Common myeloid progenitor, CD34-positive (primary cell): ENCODE results near the gene DSG2.
A peak's percentile ranks its signal among the peaks of the same experiment; 100 is the strongest.
"Not testable (repeated sequence)": the region's sequence is repeated elsewhere in the genome, so short reads cannot be mapped to it uniquely, and the experiment has no call there.

Source experiments
- CTCF ChIA-PET: fragments of 350-600 bp; sonication (Branson Sonifier 250); formaldehyde crosslinking; loops from one replicate; lab custom pipeline; 2021; ENCODE audit warnings: antibody characterized with exemption; lab: Charles Lee
- POLR2A ChIA-PET: fragments of 350-600 bp; sonication (Branson Sonifier 250); formaldehyde crosslinking; loops from one replicate; lab custom pipeline; 2021; ENCODE audit warnings: antibody characterized with exemption; lab: Charles Lee
- DNase-seq, 3 donors: peaks; one replicate each; pipeline versions ENCODE4 v3.0.0 to v3.0.0-alpha.2; 2013
- H3K27ac ChIP-seq, 2 experiments: 1 replicate in 1 of 2; 2 replicates in 1 of 2; pipeline ENCODE4 v1.7.0; 2013; ENCODE audit warnings: inconsistent platforms in 2 of 2, low read length in 2 of 2, mild to moderate bottlenecking in 2 of 2, low read depth in 1 of 2, moderate library complexity in 1 of 2; ENCODE audit not compliant: severe bottlenecking in 2 of 2, insufficient read depth in 1 of 2, poor library complexity in 1 of 2
- H3K27me3 ChIP-seq, 5 experiments: replicated peaks in 2 of 5; 1 replicate in 3 of 5; 2 replicates in 2 of 5; pipeline versions ENCODE4 v1.6.1 to v1.7.0; 2013; ENCODE audit warnings: low read length in 4 of 5, mild to moderate bottlenecking in 2 of 5, moderate library complexity in 2 of 5, inconsistent platforms in 1 of 5; ENCODE audit not compliant: insufficient read depth in 5 of 5, control insufficient read depth in 4 of 5
- H3K36me3 ChIP-seq, 4 experiments: 1 replicate in 2 of 4; 2 replicates in 2 of 4; pipeline versions ENCODE4 v1.6.1 to v1.7.0; 2013; ENCODE audit warnings: low read length in 3 of 4, control low read depth in 1 of 4, mild to moderate bottlenecking in 1 of 4; ENCODE audit not compliant: control insufficient read depth in 4 of 4, insufficient read depth in 4 of 4
- H3K4me1 ChIP-seq, 4 experiments: 1 replicate in 3 of 4; 2 replicates in 1 of 4; pipeline versions ENCODE4 v1.6.1 to v1.7.1; 2013; ENCODE audit warnings: low read length in 3 of 4, mild to moderate bottlenecking in 3 of 4, control low read depth in 1 of 4, inconsistent platforms in 1 of 4, moderate library complexity in 1 of 4; ENCODE audit not compliant: control insufficient read depth in 4 of 4, insufficient read depth in 4 of 4; ENCODE audit errors: control extremely low read depth in 1 of 4
- H3K4me3 ChIP-seq, 7 experiments: 1 replicate in 4 of 7; 2 replicates in 3 of 7; pipeline versions ENCODE4 v1.5.1 to v1.7.0; 2013; ENCODE audit warnings: mild to moderate bottlenecking in 7 of 7, low read length in 6 of 7, moderate library complexity in 6 of 7, inconsistent platforms in 2 of 7, low read depth in 2 of 7, control low read depth in 1 of 7; ENCODE audit not compliant: insufficient read depth in 4 of 7, control insufficient read depth in 1 of 7; ENCODE audit errors: extremely low read depth in 1 of 7
- H3K9me3 ChIP-seq, 5 experiments: 1 replicate in 4 of 5; 2 replicates in 1 of 5; pipeline versions ENCODE4 v1.6.1 to v1.7.1; 2013; ENCODE audit warnings: low read length in 4 of 5, mild to moderate bottlenecking in 2 of 5, inconsistent platforms in 1 of 5, low read depth in 1 of 5, moderate library complexity in 1 of 5; ENCODE audit not compliant: control insufficient read depth in 4 of 5, insufficient read depth in 2 of 5; ENCODE audit errors: control extremely low read depth in 1 of 5
- WGBS: methylation state at CpG from one replicate; pipeline ENCODE4 v1.1.5; 2013; ENCODE audit not compliant: insufficient coverage; 5-methylcytosine and 5-hydroxymethylcytosine counted together

Gene DSG2

GRCh38 chr18:31491586-31491985 lies 6.4 kb upstream of the DSG2 start:
- CTCF ChIA-PET: no interaction called here

GRCh38 chr18:31492671-31493070 lies 5.3 kb upstream of the DSG2 start:
- CTCF ChIA-PET: no interaction called here
- DNase-seq: no peak
- Histone ChIP-seq H3K9me3 (no peaks in the 10 kb centered on the region), H3K36me3 (no peaks in the 10 kb centered on the region), H3K27me3 (peaks cover 0 to 2% (median 0%) of the 10 kb centered on the region in 5 experiments), H3K27ac (no peak overlapping the region), H3K4me3 (no peak overlapping the region), H3K4me1 (peaks cover 0 to 5% (median 1%) of the 10 kb centered on the region in 4 experiments)
- POLR2A ChIA-PET: no interaction called here
- 94% methylated on average over 7 of the region's 9 CpGs for WGBS

More at GRCh38 chr18:31491586-31491985, 6.4 kb upstream of the DSG2 start:
- no peaks in the 10 kb centered on the region for H3K36me3 ChIP-seq
- H3K4me3 ChIP-seq: no peak overlapping the region
- POLR2A ChIA-PET: no interaction called here
- H3K9me3 ChIP-seq: no peaks in the 10 kb centered on the region
- H3K4me1 ChIP-seq: no peaks in the 10 kb centered on the region
- H3K27ac ChIP-seq: no peak overlapping the region
- DNase-seq: no peak
- H3K27me3 ChIP-seq: no peaks in the 10 kb centered on the region

- Histone ChIP-seq H3K27me3 (peaks cover 0 to 2% (median 0%) of the 10 kb centered on the region in 5 experiments), H3K4me3 (no peak overlapping the region), H3K36me3 (no peaks in the 10 kb centered on the region), H3K9me3 (no peaks in the 10 kb centered on the region), H3K27ac (no peak overlapping the region), H3K4me1 (peaks cover 0 to 5% (median 2%) of the 10 kb centered on the region in 4 experiments)
- ChIA-PET CTCF (no interaction called here), POLR2A (interaction anchor here (1.2 kb wide), 1 partner anchor 54 kb away, joined by 3 read pairs; no protein-coding TSS in a partner anchor)
- no peak for DNase-seq
- WGBS: 98% methylated on average over 6 of the region's 7 CpGs
Observed at GRCh38 chr18:31493171-31493570, 4.8 kb upstream of the DSG2 start.

GRCh38 chr18:31493941-31494340 lies 4.0 kb upstream of the DSG2 start:
- Histone ChIP-seq H3K4me3 (no peak overlapping the region), H3K4me1 (peaks cover 2 to 10% (median 6%) of the 10 kb centered on the region in 4 experiments), H3K36me3 (no peaks in the 10 kb centered on the region), H3K9me3 (no peaks in the 10 kb centered on the region), H3K27me3 (peaks cover 0 to 2% (median 0%) of the 10 kb centered on the region in 5 experiments), H3K27ac (no peak overlapping the region)
- ChIA-PET POLR2A (interaction anchor here (1.2 kb wide), 1 partner anchor 54 kb away, joined by 3 read pairs; no protein-coding TSS in a partner anchor), CTCF (no interaction called here)
- no peak for DNase-seq

- H3K4me3 ChIP-seq, H3K36me3 ChIP-seq, H3K9me3 ChIP-seq, CTCF ChIA-PET, H3K27me3 ChIP-seq, H3K27ac ChIP-seq, DNase-seq, POLR2A ChIA-PET: not testable (repeated sequence)
- peaks cover 10 to 18% (median 13%) of the 10 kb centered on the region in 4 experiments for H3K4me1 ChIP-seq
- WGBS: no CpG with 5 or more reads among the region's 2 CpGs
Observed at GRCh38 chr18:31494705-31495244, 3.2 kb upstream of the DSG2 start.

- WGBS: 7% methylated on average over 14 of the region's 25 CpGs
- Histone ChIP-seq H3K4me1 (peaks cover 14 to 26% (median 19%) of the 10 kb centered on the region in 4 experiments), H3K9me3 (no peaks in the 10 kb centered on the region), H3K4me3 (peak overlapping the region; percentile 37 to 94 (median 93)), H3K27me3 (peaks cover 0 to 2% (median 0%) of the 10 kb centered on the region in 5 experiments), H3K27ac (no peak overlapping the region), H3K36me3 (no peaks in the 10 kb centered on the region)
- ChIA-PET CTCF (interaction anchor here (1.0 to 1.4 kb wide), 2 partner anchors 10 to 12 kb away, joined by 3 to 4 read pairs; no protein-coding TSS in a partner anchor), POLR2A (no interaction called here)
- no peak for DNase-seq
Observed at GRCh38 chr18:31497404-31497835, 557 bp upstream of the DSG2 start.
